HG03342 (cell line): ENCODE results near the gene XYLT1.

Source experiments
- ATAC-seq: cut with Tn5 transposase; IDR thresholded peaks from one replicate; pipeline ENCODE4 v1.9.1; 2021; ENCODE audit warnings: mild to moderate bottlenecking, moderate library complexity; ENCODE audit not compliant: unreplicated experiment

The XYLT1 gene

GRCh38 chr16:17128791-17129190 lies 342.0 kb downstream of the XYLT1 start:
- no peak for ATAC-seq

DNA sequence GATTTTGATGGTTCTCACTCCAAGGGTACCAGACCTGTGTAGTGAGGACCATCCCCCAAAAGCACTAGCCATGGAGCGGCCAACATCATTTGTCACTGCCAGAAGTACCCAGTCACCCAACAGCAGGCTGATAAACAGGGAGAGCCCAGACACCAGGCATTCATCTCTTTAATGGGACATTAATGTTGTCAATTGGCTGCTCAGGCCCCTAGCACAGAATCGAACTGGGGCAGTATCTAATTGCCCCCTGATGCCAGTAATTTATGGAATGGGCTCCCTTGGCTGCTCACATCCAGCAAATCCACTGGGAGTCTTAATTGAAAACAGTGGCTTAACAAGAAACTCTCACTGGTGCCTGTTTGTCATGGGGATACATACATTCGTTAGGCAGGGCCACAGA lies 344.6 kb downstream of the XYLT1 start:
- ATAC-seq = no peak

GRCh38 chr16:17125671-17126070 lies 345.1 kb downstream of the XYLT1 start:
- ATAC-seq = no peak

DNA sequence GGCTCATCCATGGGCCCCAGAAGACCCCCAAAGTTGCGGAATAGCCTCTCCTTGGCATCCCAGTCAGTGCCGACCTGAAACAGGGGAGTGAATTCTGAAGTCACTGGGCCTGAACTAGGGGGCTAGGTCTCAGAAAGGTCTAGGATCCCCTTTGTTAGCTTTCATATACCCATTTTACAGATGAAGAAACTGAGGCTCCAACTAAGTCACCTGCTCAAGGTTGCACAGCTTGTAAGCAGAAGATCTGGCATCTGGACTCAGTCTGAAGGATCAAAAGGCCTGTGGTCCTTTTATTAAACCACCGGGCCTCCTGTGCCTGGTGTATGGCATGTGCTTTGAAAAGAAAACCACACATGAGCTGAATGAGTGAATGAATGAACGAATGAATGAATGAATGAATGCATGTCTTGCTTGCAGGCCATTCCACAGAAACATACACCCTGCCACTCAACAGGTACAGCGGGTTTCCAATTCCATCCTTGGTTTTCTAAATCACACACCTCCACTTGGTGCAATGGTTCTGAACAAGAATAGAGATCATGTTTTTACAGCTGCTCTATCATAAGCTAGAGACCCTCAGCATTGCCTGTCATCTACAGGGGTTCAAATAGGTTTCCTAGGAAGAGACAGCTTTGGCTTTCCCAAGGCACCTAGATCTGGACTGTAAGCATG lies 352.7 kb downstream of the XYLT1 start:
- no peak for ATAC-seq

DNA sequence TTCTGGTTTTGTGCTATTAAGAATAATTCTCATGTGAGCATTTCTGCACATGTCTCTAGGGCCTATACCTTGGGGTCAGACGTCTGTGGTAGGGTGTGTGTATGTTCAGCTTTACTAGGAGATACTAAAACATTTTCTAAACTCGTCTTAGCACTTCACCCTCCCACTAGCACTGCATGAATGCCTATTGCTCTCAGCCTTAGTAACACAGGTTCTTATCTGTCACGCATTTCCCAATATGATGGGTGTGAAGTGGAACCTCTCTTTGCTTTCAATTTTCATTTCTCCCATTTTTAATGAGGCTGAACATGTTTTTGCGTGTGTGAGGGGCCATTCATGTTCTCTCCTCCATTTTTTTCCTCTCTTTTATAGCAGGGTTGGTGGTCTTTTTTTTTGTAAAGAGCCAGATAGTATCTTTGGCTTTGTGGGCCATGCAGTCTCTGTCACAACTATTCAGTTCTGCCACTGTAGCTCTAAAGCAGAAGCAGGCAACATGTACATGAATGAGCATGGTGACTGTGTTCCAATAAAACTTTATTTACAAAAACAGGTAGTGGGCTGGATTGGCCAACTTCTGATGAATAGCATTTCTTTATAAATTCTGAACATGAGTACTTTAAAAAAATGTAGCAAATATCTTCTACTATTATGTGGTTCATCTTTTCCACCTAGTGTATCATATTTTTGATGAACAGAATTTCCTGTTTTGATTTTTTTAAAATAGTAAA lies 354.0 kb downstream of the XYLT1 start:
- no peak for ATAC-seq

GRCh38 chr16:17109413-17109812 lies 361.3 kb downstream of the XYLT1 start:
- no peak for ATAC-seq

- no peak for ATAC-seq
Measured at GRCh38 chr16:17108596-17108995, 362.2 kb downstream of the XYLT1 start.

DNA sequence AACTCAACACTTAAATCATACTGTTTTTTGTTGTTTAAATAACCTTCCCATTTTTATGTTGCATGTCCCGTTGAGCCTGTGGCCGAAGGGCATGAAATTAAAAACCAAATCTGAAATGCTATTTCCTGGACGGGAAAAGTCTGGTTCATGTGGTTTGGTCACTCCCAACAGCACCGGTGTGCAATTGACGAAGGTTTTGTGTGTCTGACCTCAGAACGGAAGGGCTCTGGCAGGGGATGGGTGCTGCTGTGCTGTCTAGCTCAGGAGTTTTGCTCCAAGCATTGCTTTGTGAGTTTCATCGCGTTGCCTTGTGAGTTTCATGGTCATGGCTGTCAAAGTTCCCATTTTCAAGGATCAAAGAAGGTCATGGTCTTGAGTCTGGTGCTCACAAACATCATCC lies 363.3 kb downstream of the XYLT1 start:
- ATAC-seq = no peak

DNA sequence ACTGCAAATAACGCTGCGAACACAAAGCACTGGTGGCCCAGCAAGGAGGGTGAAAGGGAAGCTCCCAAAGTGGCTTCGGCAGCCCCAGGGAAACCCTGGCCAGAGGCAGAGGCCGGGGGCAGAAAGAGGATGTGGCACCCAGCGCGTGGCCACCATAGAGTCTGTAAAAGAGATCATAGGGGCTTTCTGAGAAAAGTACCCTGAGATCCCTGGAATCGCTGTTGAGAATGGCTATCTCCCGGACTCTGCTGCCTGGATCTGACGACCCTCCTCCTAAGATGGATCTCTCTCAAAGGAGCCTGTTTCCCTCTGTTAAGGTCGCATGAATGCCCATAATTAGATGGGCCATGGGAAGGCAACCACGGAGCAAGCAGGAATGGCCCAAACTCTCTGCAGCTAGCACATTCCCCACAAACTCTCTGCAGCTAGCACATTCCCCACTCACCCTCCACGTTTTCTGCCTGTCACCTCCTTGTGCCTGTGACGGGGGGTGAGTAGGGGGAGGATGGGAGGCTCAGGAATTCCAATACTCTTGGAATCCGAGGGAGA lies 364.4 kb downstream of the XYLT1 start:
- no peak for ATAC-seq

DNA sequence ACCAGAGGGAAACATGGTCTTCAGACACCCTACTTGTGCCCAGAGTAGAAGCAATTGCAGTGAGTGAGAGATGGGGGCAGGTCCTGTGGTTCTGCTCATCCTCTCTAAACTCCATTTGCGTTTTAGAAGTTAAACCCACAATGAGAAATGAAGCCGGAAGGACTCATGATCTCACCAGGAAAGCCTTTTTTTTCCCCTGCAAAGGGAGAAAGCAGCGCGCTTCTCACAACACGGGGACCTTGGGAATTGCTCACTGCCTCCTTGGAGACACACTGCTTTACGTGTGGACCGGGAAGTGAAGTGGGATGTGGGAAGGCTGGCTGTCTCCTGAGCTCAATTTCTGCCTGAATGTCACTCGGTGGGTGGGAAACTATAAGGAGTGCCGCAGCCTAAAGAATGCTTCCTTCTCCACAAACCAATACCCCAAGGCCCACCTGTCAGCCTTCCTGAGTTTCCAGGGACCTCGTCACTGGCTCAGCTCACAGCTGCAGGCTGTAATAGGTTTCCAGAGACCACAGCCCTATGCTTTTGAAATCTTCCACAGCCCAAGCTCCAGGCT lies 365.4 kb downstream of the XYLT1 start:
- ATAC-seq = no peak

DNA sequence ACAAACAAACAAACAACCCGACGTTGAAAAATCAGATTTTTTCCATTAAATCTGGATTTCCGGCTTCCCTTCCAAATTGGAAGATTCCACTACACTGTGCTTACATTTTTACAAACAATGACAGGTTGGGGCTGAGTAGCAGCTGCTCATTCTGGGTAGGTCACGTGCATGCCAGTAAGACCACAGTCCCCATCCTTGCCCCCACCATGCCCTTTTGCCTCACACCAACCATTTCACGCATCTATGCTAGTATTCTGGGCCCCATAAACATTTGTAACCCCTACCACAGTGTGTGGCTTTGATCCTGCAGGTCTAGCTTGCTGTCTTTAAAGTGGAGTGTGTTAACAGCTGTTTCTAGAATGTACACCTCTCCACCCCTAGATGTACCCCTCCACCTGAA lies 366.1 kb downstream of the XYLT1 start:
- no peak for ATAC-seq

DNA sequence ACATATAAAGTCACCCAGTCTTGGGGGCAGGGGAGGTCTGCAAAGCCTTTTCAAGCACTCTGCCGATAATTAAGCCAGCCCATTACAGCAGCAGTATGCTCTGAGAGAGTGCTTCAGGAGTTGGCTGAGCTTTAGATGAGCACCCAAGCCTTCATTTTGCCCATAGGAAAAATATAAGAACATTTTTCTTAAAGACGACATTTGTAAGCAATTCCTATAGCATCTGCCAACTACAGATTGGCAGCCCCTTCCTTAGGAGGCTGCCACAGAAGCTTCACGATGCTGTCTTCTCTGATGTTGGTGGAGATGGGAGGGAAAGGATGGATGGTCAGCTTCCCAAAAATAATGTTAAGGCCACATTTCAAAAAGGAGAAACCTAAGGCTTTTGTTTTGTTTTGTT lies 367.5 kb downstream of the XYLT1 start:
- no peak for ATAC-seq

DNA sequence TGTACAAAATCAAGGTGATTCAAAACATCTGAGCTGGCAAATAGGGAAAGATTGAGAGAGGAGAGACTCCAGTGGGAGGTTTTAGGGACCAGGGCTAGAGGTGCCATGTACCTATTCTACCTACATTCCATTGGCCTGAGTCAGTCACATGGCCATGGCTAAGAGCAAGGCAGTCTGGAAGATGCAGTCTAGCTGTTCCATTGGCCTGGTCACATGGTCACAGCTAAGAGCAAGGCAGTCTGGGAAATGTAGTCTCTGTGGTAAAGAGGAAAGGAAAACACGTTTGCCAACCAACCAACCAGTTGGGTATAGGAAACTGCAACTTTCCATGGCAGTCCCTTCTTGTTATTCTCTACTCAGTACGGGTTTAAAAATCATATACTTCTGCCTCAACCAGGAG lies 369.1 kb downstream of the XYLT1 start:
- no peak for ATAC-seq

DNA sequence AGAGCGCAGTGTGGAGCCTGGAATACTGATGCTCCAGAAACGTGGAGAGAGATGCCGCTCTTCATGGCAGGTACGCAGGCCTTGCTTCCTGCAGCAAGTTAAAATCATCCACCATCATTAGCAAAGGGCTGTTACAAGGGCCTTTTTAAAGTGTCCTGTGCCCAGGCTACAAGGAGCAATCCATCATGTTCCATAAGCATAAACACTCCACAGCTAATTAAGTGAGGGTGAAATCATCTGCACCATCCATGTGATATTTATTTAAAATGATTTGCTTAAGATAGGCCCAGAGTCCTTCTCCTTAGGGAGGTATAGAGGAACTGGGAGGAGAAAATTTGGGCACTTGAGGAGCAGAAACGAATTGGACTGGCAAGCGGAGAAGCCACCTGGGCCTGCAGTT lies 372.1 kb downstream of the XYLT1 start:
- ATAC-seq = no peak

DNA sequence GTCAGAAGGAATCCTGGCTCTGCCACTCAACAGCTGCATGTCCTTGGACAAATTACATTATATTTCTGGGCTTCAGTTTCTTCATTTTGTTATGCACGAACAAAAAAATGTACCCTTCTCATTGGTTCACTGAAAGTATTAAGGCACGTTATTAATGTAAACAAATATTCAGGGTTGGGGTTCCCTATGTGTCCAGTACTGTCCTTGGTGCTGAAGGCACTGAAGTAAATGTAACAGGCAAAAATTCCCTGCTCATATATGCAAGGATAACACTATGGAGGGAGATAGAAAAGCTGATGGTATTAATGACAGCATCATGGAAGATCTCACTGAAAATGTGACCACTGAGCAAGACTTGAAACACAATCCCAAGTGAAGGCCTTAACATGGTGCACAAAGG lies 386.6 kb downstream of the XYLT1 start:
- no peak for ATAC-seq

- no peak for ATAC-seq
Measured at GRCh38 chr16:17083628-17084027, 387.1 kb downstream of the XYLT1 start.

DNA sequence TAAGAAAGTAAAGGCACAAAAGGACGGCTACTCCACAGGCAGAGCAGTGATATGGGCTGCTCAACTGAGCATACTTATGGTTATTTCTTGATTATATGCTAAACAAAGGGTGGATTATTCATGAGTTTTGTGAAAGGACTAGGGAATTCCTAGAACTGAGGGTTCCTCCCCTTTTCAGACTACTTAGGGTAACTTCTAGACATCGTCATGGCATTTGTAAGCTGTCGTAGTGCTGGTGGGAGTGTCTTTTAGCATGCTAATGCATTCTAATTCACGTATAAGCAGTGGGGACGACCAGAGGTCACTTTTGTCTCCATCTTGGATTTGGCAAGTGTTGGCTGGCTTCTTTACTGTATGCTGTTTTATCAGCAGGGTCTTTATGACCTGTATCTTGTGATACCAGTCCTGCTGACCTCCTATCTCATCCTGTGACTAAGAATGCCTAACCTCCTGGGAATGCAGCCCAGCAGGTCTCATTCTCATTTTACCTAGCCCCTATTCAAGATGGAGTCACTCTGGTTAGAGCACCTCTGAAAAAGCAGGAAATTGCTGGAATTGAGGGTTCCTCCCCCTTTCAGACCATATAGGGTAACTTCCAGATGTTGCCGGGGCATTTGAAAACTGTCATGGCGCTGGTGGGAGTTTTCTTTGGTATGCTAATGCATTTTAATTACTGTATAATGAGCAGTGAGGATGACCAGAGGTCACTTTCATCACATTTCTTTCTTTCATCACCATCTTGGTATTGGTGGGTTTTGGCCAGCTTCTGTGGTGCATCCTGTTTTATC lies 388.5 kb downstream of the XYLT1 start:
- ATAC-seq = no peak

GRCh38 chr16:17080105-17080504 lies 390.7 kb downstream of the XYLT1 start:
- no peak for ATAC-seq

GRCh38 chr16:17078931-17079631 lies 391.7 kb downstream of the XYLT1 start:
- no peak for ATAC-seq

- no peak for ATAC-seq
Measured at GRCh38 chr16:17076818-17077498, 393.8 kb downstream of the XYLT1 start.
